Osteoblast (primary cell): ENCODE data around the gene MEIS1. TPM values are rescaled to one million over a fixed set of nuclear protein-coding genes. Genes with fewer than 3 reads are reported as not detected.

Source experiments
- DNase-seq: peaks from one replicate; pipeline ENCODE4 v3.0.0; 2011; ENCODE audit warnings: low spot score, mixed read lengths; ENCODE audit not compliant: insufficient read length; ENCODE audit errors: missing footprints
- H2AFZ ChIP-seq: 2 replicates; pipeline ENCODE4 v1.6.0; 2011; ENCODE audit warnings: mild to moderate bottlenecking, low read length
- H3K27ac ChIP-seq: 2 replicates; pipeline ENCODE4 v1.5.1; 2011; ENCODE audit warnings: mild to moderate bottlenecking, low read depth, low read length, moderate library complexity
- H3K27me3 ChIP-seq: 2 replicates; pipeline ENCODE4 v1.6.0; 2012; ENCODE audit warnings: mild to moderate bottlenecking, control low read depth, inconsistent platforms, low read length, moderate library complexity; ENCODE audit not compliant: insufficient read depth
- H3K36me3 ChIP-seq: 2 replicates; pipeline ENCODE4 v1.5.1; 2011; ENCODE audit warnings: mild to moderate bottlenecking, low read length, control low read depth, moderate library complexity; ENCODE audit not compliant: insufficient read depth
- H3K4me1 ChIP-seq: 2 replicates; pipeline ENCODE4 v1.5.1; 2011; ENCODE audit warnings: mild to moderate bottlenecking, low read length, control low read depth, moderate library complexity; ENCODE audit not compliant: insufficient read depth
- H3K4me2 ChIP-seq: 2 replicates; pipeline ENCODE4 v1.6.0; 2011; ENCODE audit warnings: mild to moderate bottlenecking, low read length; ENCODE audit not compliant: insufficient read depth
- H3K4me3 ChIP-seq: fragments of 200-600 bp; sonication (generic); 3 replicates; pipeline ENCODE4 v1.5.1; 2012; ENCODE audit warnings: mild to moderate bottlenecking, low read length, inconsistent platforms; ENCODE audit not compliant: insufficient read depth
- H3K79me2 ChIP-seq: 2 replicates; pipeline ENCODE4 v1.6.0; 2012; ENCODE audit warnings: mild to moderate bottlenecking, low read length, control low read depth, inconsistent platforms; ENCODE audit not compliant: insufficient read depth
- H3K9me3 ChIP-seq: 2 replicates; pipeline ENCODE4 v1.5.1; 2011; ENCODE audit warnings: low read depth, low read length, control low read depth
- H4K20me1 ChIP-seq: 2 replicates; pipeline ENCODE4 v1.6.0; 2012; ENCODE audit warnings: mild to moderate bottlenecking, low read length, control low read depth; ENCODE audit not compliant: insufficient read depth
- CTCF ChIP-seq: IDR thresholded peaks from 2 replicates; pipeline ENCODE4 v1.5.1; 2011; ENCODE audit warnings: mild to moderate bottlenecking, low read depth, low read length, moderate library complexity; ENCODE audit errors: extremely low read depth
- total RNA-seq: library from RNA; depleted of rRNA; stranded (reverse); fragments of >200 nt; gene quantifications from 2 replicates; pipeline ENCODE4 v1.2.3, GENCODE V29; 2012

The MEIS1 gene
- total RNA-seq, 1 donor, result 11.9 TPM

- no peak overlapping the region for H3K27ac ChIP-seq
- no peak overlapping the region for H2AFZ ChIP-seq
- H3K27me3 ChIP-seq, result no peaks in the 10 kb centered on the region
- no peak overlapping the region for H3K4me3 ChIP-seq
- no peak for TF ChIP-seq CTCF
- no peaks in the 10 kb centered on the region for H3K4me1 ChIP-seq
- DNase-seq, result no peak
- H3K79me2 ChIP-seq, result no peaks in the 10 kb centered on the region
- no peaks in the 10 kb centered on the region for H3K9me3 ChIP-seq
- no peak overlapping the region for H3K4me2 ChIP-seq
- no peaks in the 10 kb centered on the region for H4K20me1 ChIP-seq
- H3K36me3 ChIP-seq, result no peaks in the 10 kb centered on the region
These were observed 125.8 kb downstream of the MEIS1 start for GRCh38 chr2:66560683-66561082.

GRCh38 chr2:66561645-66562303 is 126.8 kb downstream of the MEIS1 start:
- no peak overlapping the region for H3K4me2 ChIP-seq
- H4K20me1 ChIP-seq, result no peaks in the 10 kb centered on the region
- H3K27me3 ChIP-seq, result no peaks in the 10 kb centered on the region
- no peak for DNase-seq
- no peak overlapping the region for H2AFZ ChIP-seq
- no peak for TF ChIP-seq CTCF
- no peak overlapping the region for H3K27ac ChIP-seq
- H3K4me1 ChIP-seq, result no peaks in the 10 kb centered on the region
- H3K4me3 ChIP-seq, result no peak overlapping the region
- no peaks in the 10 kb centered on the region for H3K36me3 ChIP-seq
- no peaks in the 10 kb centered on the region for H3K9me3 ChIP-seq
- no peaks in the 10 kb centered on the region for H3K79me2 ChIP-seq

GRCh38 chr2:66562304-66562685 is 127.4 kb downstream of the MEIS1 start:
- no peaks in the 10 kb centered on the region for H3K79me2 ChIP-seq
- H3K9me3 ChIP-seq, result no peaks in the 10 kb centered on the region
- no peak overlapping the region for H3K4me3 ChIP-seq
- H3K27ac ChIP-seq, result no peak overlapping the region
- no peaks in the 10 kb centered on the region for H3K36me3 ChIP-seq
- H3K4me2 ChIP-seq, result no peak overlapping the region
- no peak for DNase-seq
- H4K20me1 ChIP-seq, result no peaks in the 10 kb centered on the region
- H3K27me3 ChIP-seq, result no peaks in the 10 kb centered on the region
- TF ChIP-seq CTCF, result no peak
- H3K4me1 ChIP-seq, result no peaks in the 10 kb centered on the region
- no peak overlapping the region for H2AFZ ChIP-seq

- no peaks in the 10 kb centered on the region for H4K20me1 ChIP-seq
- no peaks in the 10 kb centered on the region for H3K4me1 ChIP-seq
- no peak overlapping the region for H2AFZ ChIP-seq
- H3K27me3 ChIP-seq, result no peaks in the 10 kb centered on the region
- no peak overlapping the region for H3K4me2 ChIP-seq
- TF ChIP-seq CTCF, result no peak
- H3K36me3 ChIP-seq, result no peaks in the 10 kb centered on the region
- H3K79me2 ChIP-seq, result no peaks in the 10 kb centered on the region
- no peak overlapping the region for H3K27ac ChIP-seq
- H3K4me3 ChIP-seq, result no peak overlapping the region
- DNase-seq, result no peak
- H3K9me3 ChIP-seq, result no peaks in the 10 kb centered on the region
These were observed 128.5 kb downstream of the MEIS1 start for GRCh38 chr2:66563473-66563872.
